Thoracic aorta (tissue), 2 donors: ENCODE results near the gene DOCK4. TPM values are rescaled to one million over a fixed set of nuclear protein-coding genes. Genes with fewer than 3 reads are reported as not detected.

Experiments
- ATAC-seq: fragments of 150-250 bp; one replicate; pipeline ENCODE4 v1.8.0; 2017; ENCODE audit warnings: low read depth; ENCODE audit not compliant: insufficient number of reproducible peaks, low FRiP score
- DNase-seq: peaks from one replicate; pipeline ENCODE4 v3.0.0-alpha.2; 2020; ENCODE audit warnings: low spot score
- H3K27ac ChIP-seq, 2 donors: fragments of 200-600 bp; sonication (generic); 1 replicate in 1 of 2; 2 replicates in 1 of 2; pipeline ENCODE4 v1.5.1; 2016; ENCODE audit warnings: mild to moderate bottlenecking in 2 of 2, moderate library complexity in 2 of 2
- H3K27me3 ChIP-seq: fragments of 200-600 bp; sonication (generic); replicated peaks from 2 replicates; pipeline ENCODE4 v1.6.0; 2016; ENCODE audit warnings: mild to moderate bottlenecking; ENCODE audit not compliant: insufficient read depth
- H3K36me3 ChIP-seq: fragments of 200-600 bp; sonication (generic); one replicate; pipeline ENCODE4 v1.5.1; 2016
- H3K4me1 ChIP-seq, 2 donors: fragments of 200-600 bp; sonication (generic); 1 replicate in 1 of 2; 2 replicates in 1 of 2; pipeline versions ENCODE4 v1.5.1 to v1.6.0; 2016; ENCODE audit warnings: low read depth in 2 of 2, mild to moderate bottlenecking in 1 of 2; ENCODE audit not compliant: control insufficient read depth in 1 of 2
- H3K4me3 ChIP-seq: fragments of 200-600 bp; sonication (generic); 2 replicates; pipeline ENCODE4 v1.5.1; 2016; ENCODE audit warnings: mild to moderate bottlenecking
- H3K9me3 ChIP-seq: fragments of 200-600 bp; sonication (generic); 2 replicates; pipeline ENCODE4 v1.5.1; 2016
- CTCF ChIP-seq: fragments of 200-600 bp; sonication (generic); IDR thresholded peaks from one replicate; pipeline ENCODE4 v1.5.1; 2019; ENCODE audit warnings: antibody characterized with exemption
- total RNA-seq, 2 donors: library from RNA; depleted of rRNA; stranded (reverse); fragments of >200 nt; gene quantifications; one replicate each; pipeline versions ENCODE4 v1.1.0 to v1.2.3, GENCODE V29; 2016

Gene DOCK4
- total RNA-seq, 2 donors from 2014 or later, result 22.3 to 71.5 TPM

- H3K9me3 ChIP-seq, result no peaks in the 10 kb centered on the region
- ATAC-seq (no peak), DNase-seq (no peak)
- no peaks in the 10 kb centered on the region for H3K27me3 ChIP-seq
- H3K4me1 ChIP-seq, result peaks cover 8 to 16% of the 10 kb centered on the region in 2 donors
- no peak overlapping the region for H3K4me3 ChIP-seq
- no peak overlapping the region for H3K27ac ChIP-seq
- H3K36me3 ChIP-seq, result no peaks in the 10 kb centered on the region
- TF ChIP-seq CTCF, result no peak
Measured at GRCh38 chr7:112023786-112024185, 182.4 kb downstream of the DOCK4 start.

- Histone ChIP-seq H3K27me3 (no peaks in the 10 kb centered on the region), H3K4me1 (peaks cover 8 to 21% of the 10 kb centered on the region in 2 donors), H3K4me3 (no peak overlapping the region), H3K27ac (no peak overlapping the region), H3K36me3 (no peaks in the 10 kb centered on the region), H3K9me3 (no peaks in the 10 kb centered on the region)
- TF ChIP-seq CTCF, result no peak
- DNase-seq (no peak), ATAC-seq (no peak)
Measured at GRCh38 chr7:112023282-112023681, 182.9 kb downstream of the DOCK4 start.

- peaks cover 8 to 22% of the 10 kb centered on the region in 2 donors for H3K4me1 ChIP-seq
- ATAC-seq, result no peak
- no peaks in the 10 kb centered on the region for H3K27me3 ChIP-seq
- no peak overlapping the region for H3K4me3 ChIP-seq
- no peak overlapping the region for H3K27ac ChIP-seq
- DNase-seq, result no peak
- no peaks in the 10 kb centered on the region for H3K36me3 ChIP-seq
- no peaks in the 10 kb centered on the region for H3K9me3 ChIP-seq
- TF ChIP-seq CTCF, result no peak
Measured at GRCh38 chr7:112022128-112022527, 184.1 kb downstream of the DOCK4 start.

- ATAC-seq, result no peak
- TF ChIP-seq CTCF, result no peak
Measured at GRCh38 chr7:112021379-112022044, 184.7 kb downstream of the DOCK4 start.

GRCh38 chr7:112020800-112021199 is 185.4 kb downstream of the DOCK4 start:
- peaks cover 8 to 22% of the 10 kb centered on the region in 2 donors for H3K4me1 ChIP-seq
- no peaks in the 10 kb centered on the region for H3K27me3 ChIP-seq
- H3K36me3 ChIP-seq, result no peaks in the 10 kb centered on the region
- DNase-seq (no peak), ATAC-seq (no peak)
- no peak overlapping the region for H3K4me3 ChIP-seq
- no peak overlapping the region for H3K27ac ChIP-seq
- H3K9me3 ChIP-seq, result no peaks in the 10 kb centered on the region
- TF ChIP-seq CTCF, result no peak

More at GRCh38 chr7:112021379-112022044, 184.7 kb downstream of the DOCK4 start:
- no peak overlapping the region for H3K4me3 ChIP-seq
- H3K9me3 ChIP-seq, result no peaks in the 10 kb centered on the region
- H3K27me3 ChIP-seq, result no peaks in the 10 kb centered on the region
- H3K27ac ChIP-seq, result no peak overlapping the region
- peaks cover 8 to 22% of the 10 kb centered on the region in 2 donors for H3K4me1 ChIP-seq
- no peaks in the 10 kb centered on the region for H3K36me3 ChIP-seq
- no peak for DNase-seq
